HCT116 (cell line): Measurements from ENCODE around the gene SELP.

ENCODE experiments used
- ATF3 ChIP-seq: IDR thresholded peaks from 2 replicates; pipeline ENCODE4 v1.6.1; 2012
- CTCF ChIP-seq, 3 experiments: fragments of 200-600 bp in 1 of 3; sonication (generic) in 1 of 3; IDR thresholded peaks in 2 of 3; conservative IDR thresholded peaks in 1 of 3; 2 replicates each; pipeline ENCODE4 v1.5.1; 2012 to 2017; ENCODE audit warnings: low read depth in 2 of 3, low read length in 2 of 3, antibody characterized with exemption in 1 of 3, borderline replicate concordance in 1 of 3, control low read depth in 1 of 3, mild to moderate bottlenecking in 1 of 3, mixed read lengths in 1 of 3, mixed run types in 1 of 3, moderate library complexity in 1 of 3; ENCODE audit not compliant: insufficient read depth in 1 of 3
- ELF1 ChIP-seq: IDR thresholded peaks from 2 replicates; pipeline ENCODE4 v1.6.1; 2012; ENCODE audit warnings: low read depth, borderline replicate concordance
- EZH2 ChIP-seq: fragments of 200-600 bp; sonication (generic); IDR thresholded peaks from 2 replicates; pipeline ENCODE4 v1.6.1; 2017; ENCODE audit warnings: antibody characterized with exemption, mixed run types
- FOSL1 ChIP-seq: IDR thresholded peaks from 2 replicates; pipeline ENCODE4 v1.6.1; 2012; ENCODE audit warnings: low read depth
- MAX ChIP-seq: IDR thresholded peaks from 2 replicates; pipeline ENCODE4 v1.6.1; 2012
- POLR2AphosphoS5 ChIP-seq: IDR thresholded peaks from 2 replicates; pipeline ENCODE4 v1.6.1; 2011; ENCODE audit warnings: mild to moderate bottlenecking, low read depth, low read length, moderate library complexity
- SIN3A ChIP-seq: IDR thresholded peaks from 2 replicates; pipeline ENCODE4 v1.6.1; 2012; ENCODE audit warnings: low read depth
- SP1 ChIP-seq: IDR thresholded peaks from 2 replicates; pipeline ENCODE4 v1.6.1; 2012; ENCODE audit warnings: low read depth
- TCF7L2 ChIP-seq: IDR thresholded peaks from 2 replicates; pipeline ENCODE4 v1.7.0; 2011; ENCODE audit warnings: borderline replicate concordance, inconsistent platforms; ENCODE audit not compliant: insufficient read depth, insufficient read length; ENCODE audit errors: extremely low read depth
- YY1 ChIP-seq: IDR thresholded peaks from 2 replicates; pipeline ENCODE4 v1.6.1; 2011; ENCODE audit warnings: low read length, low read depth, moderate library complexity, mild to moderate bottlenecking; ENCODE audit not compliant: insufficient replicate concordance; ENCODE audit errors: extremely low read depth
- ZNF274 ChIP-seq: fragments of 200-500 bp; sonication (Bioruptor generic); IDR thresholded peaks from 2 replicates; pipeline ENCODE4 v1.6.1; 2014; ENCODE audit warnings: mild to moderate bottlenecking, low read depth, low read length, inconsistent platforms

- no peak for TF ChIP-seq TCF7L2
- peak; percentile 77 to 84 (median 82) for TF ChIP-seq CTCF (IDR thresholded peaks at IDR 0.05 in 2 of 3, conservative IDR thresholded peaks at IDR 0.05 in 1 of 3; ENCODE audit: borderline replicate concordance in 1 of 3, insufficient read depth in 1 of 3, low read depth in 2 of 3, low read length in 2 of 3)
- TF ChIP-seq ELF1: no peak
- no peak for TF ChIP-seq SP1
- TF ChIP-seq SIN3A: no peak
- no peak for TF ChIP-seq YY1
- no peak for TF ChIP-seq EZH2
- TF ChIP-seq ATF3: no peak
- TF ChIP-seq FOSL1: no peak
- TF ChIP-seq POLR2AphosphoS5: no peak
- no peak for TF ChIP-seq ZNF274
- TF ChIP-seq MAX: no peak
Measured at GRCh38 chr1:169546087-169546995, 83.6 kb downstream of the SELP start.
